HEK293 (cell line): ENCODE results near the gene DICER1.

Experiments
- CTCF ChIP-seq: fragments of 450-650 bp; formaldehyde crosslinking; IDR thresholded peaks from 2 replicates; pipeline ENCODE4 v1.5.1; 2016; ENCODE audit warnings: missing biosample characterization, missing genetic modification characterization
- SCRT2 ChIP-seq: fragments of 450-650 bp; formaldehyde crosslinking; IDR thresholded peaks from 2 replicates; pipeline ENCODE4 v1.5.1; 2016; ENCODE audit warnings: missing biosample characterization, missing genetic modification characterization
- TRIM28 ChIP-seq: IDR thresholded peaks from 2 replicates; pipeline ENCODE4 v1.6.1; 2011; ENCODE audit warnings: low read length, control low read depth, borderline replicate concordance
- ZBTB8A ChIP-seq: fragments of 450-650 bp; formaldehyde crosslinking; IDR thresholded peaks from 2 replicates; pipeline ENCODE4 v1.5.1; 2016; ENCODE audit warnings: missing biosample characterization, missing genetic modification characterization
- ZNF292 ChIP-seq: fragments of 450-650 bp; formaldehyde crosslinking; IDR thresholded peaks from 2 replicates; pipeline ENCODE4 v1.5.1; 2016; ENCODE audit warnings: low read depth, missing biosample characterization, missing genetic modification characterization, borderline replicate concordance

- TF ChIP-seq ZBTB8A (tag by site-specific recombination), result no peak
- no peak for TF ChIP-seq CTCF
- TF ChIP-seq SCRT2 (tag by site-specific recombination), result no peak
- no peak for TF ChIP-seq ZNF292 (tag by site-specific recombination)
- no peak for TF ChIP-seq TRIM28
Measured at GRCh38 chr14:95127531-95127911, 29.8 kb downstream of the DICER1 start.
